NCI-H524 treated with DMSO at 0.1 percent for 48 hours (cell line): ENCODE data around the gene SH2B3.
A peak's percentile ranks its signal among the peaks of the same experiment; 100 is the strongest.

ENCODE experiments used
- DNase-seq: peaks from one replicate; lab custom pipeline; 2025; lab: John Stamatoyannopoulos, UW

Gene SH2B3

DNA sequence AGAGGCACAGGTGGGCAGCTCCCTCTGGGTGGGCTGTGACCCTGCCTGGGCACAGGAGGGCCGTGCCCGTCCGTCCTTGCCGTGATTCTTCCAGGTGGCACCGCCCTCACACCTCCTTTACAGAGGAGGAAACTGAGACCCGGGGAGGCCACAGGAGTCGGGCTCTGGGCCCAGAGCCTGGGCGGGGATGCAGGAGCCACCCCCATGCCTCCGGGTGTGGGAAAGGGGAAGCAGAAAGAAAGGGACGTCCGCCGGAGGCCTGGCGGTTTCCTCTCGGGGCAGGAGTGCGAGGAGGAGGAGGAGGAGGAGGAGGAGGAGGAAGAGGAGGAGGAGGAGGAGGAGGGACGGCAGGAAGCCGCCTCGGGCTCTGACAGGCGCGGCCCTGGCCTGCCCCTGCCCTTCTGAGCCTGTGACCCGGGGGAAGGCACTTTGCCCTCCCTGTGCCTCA, 23.0 kb downstream of the SH2B3 start:
- DNase-seq, result no peak

DNA sequence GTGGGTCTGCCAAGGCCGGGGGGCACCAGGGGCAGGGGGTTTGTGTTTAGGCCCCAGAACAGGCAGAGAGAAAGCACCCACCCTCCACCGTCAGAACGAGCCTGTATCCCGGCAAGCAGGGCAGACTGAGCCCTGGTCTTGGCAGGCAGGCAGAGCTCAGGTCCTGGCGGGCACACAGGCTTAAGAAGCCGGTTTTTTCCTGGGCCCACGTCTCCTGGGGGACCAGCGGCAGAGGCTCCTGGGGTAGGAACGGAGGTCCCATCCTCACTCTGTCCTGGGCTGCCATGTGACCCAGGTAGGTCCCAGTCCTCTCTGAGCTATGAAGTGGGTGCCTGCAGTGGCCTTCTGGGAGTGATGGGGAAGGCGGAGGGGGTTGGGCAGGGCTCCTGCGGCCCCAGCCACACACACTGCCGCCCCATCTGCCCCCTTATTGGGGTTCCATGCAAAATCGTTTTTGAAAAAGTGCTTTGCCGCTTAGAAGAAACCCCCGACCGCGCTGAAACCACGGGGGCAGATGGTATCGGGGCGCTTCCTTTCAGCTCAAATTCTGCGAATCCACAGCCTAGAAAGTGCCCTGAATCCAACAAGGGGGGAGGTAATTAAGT, 24.2 kb downstream of the SH2B3 start:
- no peak for DNase-seq

DNA sequence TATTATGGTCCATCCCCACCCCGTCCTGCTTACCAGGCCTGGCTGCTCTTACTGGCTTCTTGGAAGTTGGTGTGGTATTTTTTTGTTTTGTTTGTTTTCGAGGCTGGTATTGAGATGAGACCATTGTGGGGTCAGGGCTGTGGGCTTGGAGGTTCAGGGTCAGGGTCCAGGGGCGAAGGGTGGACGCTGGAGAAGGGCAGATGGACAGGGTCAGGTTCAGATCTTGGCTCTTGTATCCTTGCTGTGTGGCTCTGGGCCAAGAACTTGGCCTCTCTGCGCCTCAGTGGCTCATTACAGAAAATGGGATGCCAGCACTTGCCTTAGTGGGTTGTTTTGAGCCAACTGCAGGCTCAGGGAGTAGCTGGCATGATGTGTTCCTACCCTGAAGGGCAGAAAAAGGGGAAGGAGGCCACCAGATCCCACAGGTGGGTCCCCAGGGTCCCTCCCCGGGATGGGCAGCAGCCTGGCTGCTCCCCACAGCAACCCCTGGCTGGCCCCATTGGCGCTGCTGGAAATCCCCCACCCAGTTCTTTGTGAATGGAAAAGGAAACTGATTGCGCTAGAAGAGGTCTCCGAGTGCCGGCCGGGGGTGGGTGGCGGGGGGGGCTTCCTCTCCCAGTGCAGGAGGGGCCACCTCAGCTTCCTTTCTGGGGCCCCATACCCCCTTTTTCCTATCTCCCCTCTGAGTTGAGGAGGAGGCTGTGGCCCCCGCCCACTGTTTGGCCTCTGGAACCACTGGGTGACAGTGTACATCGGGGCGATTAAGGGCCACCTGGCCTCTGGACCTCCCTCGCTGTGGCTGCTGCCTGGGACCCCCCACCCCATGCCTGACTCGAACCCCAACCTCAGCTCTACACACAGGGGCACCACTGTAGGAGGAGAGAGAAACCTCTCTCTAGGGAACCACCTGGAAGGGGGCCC, 25.0 kb downstream of the SH2B3 start:
- no peak for DNase-seq

GRCh38 chr12:111431772-111432171, 26.0 kb downstream of the SH2B3 start:
- no peak for DNase-seq

GRCh38 chr12:111434049-111434448, 28.3 kb downstream of the SH2B3 start:
- DNase-seq, result no peak

GRCh38 chr12:111434680-111435338, 29.1 kb downstream of the SH2B3 start:
- no peak for DNase-seq

DNA sequence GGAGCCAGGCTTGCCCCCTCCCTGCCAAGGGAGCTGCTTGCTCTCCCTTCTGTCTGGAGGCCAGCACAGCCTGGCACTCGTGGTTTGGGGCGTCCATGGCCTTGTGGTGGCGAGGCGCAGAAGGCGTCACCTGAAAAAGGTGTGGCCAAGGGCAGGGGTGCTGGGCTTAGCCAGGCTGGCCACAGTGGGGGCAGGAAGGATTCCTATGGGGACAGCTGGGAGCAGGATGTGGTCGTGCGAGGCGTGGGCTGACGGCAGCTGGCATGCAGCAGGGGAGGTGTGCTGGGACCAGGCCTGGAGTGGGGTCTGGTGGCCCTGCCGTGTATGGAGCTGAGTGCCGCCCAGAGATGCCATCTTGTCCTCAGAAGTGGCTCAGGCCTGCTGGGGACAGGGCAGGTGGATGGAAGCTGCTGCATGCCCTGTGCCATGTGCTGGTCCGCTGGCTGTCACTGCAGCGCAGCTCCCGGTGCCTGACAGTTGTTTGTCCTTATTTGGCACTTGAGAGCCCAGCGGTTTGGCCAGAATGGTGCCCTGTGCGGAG, 30.0 kb downstream of the SH2B3 start:
- DNase-seq, result no peak

GRCh38 chr12:111436266-111436665, 30.5 kb downstream of the SH2B3 start:
- DNase-seq, result no peak

- DNase-seq, result no peak
Measured at GRCh38 chr12:111436811-111437210, 31.1 kb downstream of the SH2B3 start.

GRCh38 chr12:111437816-111438454, 32.2 kb downstream of the SH2B3 start:
- no peak for DNase-seq

DNA sequence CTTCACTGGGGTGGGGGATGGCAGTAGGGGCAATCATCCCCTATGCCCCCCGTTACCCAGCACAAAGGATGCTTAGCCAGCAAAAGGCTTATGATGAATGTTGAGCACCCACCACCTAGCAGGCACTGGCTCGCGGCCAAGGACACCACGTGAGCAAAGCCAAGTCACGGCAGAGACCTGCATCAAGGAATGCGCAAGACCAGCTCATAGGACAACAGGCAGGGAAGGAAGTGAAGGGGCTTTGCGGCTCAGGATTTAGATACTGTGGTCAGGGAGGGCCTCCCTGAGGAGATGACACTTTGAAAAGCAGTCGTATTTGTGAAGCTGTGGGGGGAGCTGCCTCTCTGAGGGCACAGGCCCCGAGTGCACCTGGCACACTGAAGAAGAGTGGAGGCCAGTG, 32.8 kb downstream of the SH2B3 start:
- DNase-seq, result no peak

- peak; percentile 46 for DNase-seq
Measured at GRCh38 chr12:111439657-111440151, 34.0 kb downstream of the SH2B3 start.

DNA sequence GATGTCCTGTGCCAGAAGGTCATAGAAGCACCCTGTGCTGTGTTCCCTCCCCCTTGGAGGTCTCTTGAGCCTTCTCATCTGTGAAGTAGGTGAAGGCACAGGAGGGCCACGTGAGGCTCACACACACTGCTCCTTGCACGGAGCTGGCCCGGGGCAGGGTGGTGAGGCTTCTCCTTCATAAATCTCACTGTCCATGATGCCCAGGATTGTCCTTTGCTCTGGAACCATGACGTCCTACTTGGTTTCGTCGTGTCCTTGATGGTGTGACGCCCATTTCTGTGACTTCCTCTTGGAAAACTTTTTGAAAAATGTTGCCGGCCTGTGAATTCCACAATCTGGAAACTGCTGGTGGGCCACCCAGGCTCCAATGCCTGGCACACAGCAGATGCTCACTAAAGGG, 34.4 kb downstream of the SH2B3 start:
- peak; percentile 24 for DNase-seq

GRCh38 chr12:111440631-111441030, 34.9 kb downstream of the SH2B3 start:
- DNase-seq, result no peak

DNA sequence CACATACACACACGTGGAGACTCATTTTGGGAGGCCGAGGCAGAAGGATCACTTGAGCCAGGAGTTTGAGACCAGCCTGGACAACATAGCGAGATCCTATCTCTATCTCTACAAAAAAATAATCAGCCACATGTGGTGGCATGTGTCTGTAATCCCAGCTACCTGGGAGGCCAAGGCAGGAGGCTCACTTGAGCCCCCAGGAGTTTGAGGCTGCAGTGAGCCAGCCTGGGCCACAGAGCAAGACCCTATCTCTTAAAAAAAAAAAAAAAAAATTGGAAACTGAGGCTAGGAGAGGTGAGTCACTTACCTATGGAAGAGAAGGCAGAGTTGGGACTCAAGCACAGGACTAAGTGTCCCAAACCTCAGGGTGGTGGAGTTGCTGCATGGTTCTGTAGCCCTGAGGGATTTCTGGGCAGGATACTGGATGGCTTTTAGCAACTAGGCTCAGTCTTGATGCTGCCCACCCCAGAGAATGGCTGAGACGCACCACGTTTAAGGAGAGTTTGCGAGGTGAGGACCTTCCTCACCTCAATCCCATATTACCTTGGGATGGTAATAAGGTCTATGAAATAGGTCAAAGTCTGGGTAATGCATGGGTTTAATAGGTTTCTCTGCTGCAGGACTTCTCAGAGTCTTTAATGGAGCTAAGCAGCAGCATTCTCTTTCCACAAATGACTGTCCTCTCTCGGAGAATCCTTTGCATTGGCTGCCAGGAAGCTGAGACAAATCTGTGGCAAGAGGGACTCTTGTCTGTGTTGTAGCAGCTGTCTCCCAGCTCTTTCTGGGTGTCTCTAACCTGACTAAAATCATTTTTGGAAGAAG, 35.6 kb downstream of the SH2B3 start:
- DNase-seq, result no peak

- DNase-seq, result no peak
Measured at GRCh38 chr12:111442301-111443045, 36.8 kb downstream of the SH2B3 start.

DNA sequence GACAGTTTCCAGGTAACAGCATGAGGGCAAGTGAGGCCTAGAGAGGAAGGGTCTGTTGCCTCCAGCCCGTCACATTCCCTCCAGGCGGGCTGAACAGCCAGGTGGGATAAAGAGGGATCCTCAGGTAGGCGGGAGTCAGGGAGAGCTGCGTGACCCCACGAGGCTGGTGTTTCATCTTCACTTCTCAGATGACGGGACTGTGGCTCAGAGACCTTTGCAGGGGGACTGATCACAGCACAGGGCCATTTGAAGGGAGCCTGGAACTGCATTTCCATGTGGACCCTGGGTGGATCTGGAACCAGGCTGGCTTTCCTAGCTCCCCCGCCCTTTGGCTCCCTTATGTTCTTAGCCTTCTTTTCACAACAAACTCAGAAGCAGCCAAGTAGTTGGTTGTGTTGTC, 37.4 kb downstream of the SH2B3 start:
- no peak for DNase-seq

GRCh38 chr12:111443586-111443985, 37.9 kb downstream of the SH2B3 start:
- DNase-seq, result no peak

DNA sequence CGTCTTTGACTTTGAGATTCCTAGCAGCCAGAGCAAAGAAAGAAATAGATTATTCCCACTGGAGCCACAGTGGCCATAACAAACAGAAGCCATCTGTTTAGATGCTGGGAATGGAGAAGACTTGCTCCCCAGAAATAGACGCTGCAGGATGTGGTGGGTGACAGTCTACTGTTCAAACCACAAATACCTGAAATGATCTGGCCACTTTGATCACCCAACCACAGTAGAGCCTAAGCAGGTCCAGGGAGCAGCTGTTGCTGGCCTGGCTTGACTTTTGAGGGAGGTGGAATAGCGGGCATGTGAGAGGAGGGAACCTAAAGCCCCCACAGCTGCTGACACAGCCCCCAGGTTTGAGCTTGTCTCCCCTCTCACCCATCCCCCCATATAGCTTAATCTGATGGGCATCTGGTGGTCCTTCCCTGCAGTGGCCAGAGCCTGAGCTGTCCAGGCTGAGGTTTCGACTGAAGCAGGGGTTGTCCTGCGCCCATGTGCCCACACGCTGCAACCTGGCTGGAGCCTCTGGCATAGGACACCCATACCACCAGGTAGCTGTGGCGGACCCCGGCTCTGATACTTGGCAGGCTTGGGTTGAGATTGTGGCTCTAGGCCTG, 38.7 kb downstream of the SH2B3 start:
- DNase-seq, result no peak
